Measurements from ENCODE around the gene CAPNS1.

DNA sequence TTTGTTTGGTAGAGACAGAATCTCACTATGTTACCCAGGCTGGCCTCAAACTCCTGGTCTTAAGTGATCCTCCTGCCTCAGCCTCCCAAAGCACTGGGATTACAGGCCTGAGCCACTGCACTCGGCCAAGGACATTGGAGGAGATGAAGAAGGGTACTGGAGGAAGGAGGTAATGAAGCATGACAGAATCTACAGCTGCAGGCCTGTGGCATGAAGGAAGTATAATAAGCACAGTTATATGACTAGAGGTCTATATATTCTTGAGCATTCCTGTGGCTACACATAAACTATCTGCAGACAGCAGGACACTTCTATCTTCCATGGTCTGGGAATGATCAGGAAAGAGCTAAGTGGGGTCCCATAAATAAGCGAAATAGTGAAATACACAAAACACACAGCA is 56.4 kb downstream of the CAPNS1 start:
- TF ChIP-seq, protein P1, sequence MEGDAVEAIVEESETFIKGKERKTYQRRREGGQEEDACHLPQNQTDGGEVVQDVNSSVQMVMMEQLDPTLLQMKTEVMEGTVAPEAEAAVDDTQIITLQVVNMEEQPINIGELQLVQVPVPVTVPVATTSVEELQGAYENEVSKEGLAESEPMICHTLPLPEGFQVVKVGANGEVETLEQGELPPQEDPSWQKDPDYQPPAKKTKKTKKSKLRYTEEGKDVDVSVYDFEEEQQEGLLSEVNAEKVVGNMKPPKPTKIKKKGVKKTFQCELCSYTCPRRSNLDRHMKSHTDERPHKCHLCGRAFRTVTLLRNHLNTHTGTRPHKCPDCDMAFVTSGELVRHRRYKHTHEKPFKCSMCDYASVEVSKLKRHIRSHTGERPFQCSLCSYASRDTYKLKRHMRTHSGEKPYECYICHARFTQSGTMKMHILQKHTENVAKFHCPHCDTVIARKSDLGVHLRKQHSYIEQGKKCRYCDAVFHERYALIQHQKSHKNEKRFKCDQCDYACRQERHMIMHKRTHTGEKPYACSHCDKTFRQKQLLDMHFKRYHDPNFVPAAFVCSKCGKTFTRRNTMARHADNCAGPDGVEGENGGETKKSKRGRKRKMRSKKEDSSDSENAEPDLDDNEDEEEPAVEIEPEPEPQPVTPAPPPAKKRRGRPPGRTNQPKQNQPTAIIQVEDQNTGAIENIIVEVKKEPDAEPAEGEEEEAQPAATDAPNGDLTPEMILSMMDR (conservative IDR thresholded peaks at IDR 0.05; ENCODE audit: low read depth, low read length): no peak
- TF ChIP-seq EZH2 (IDR thresholded peaks at IDR 0.05; ENCODE audit: borderline replicate concordance, low read depth, low read length, poor library complexity, severe bottlenecking): no peak
